ENCODE results near the gene CBR4. TPM values are rescaled to one million over a fixed set of nuclear protein-coding genes. Genes with fewer than 3 reads are reported as not detected.
A peak's percentile ranks its signal among the peaks of the same experiment; 100 is the strongest.

The CBR4 gene
- total and polyA plus RNA-seq, 4 donors = 8.1 to 20.5 (median 12.5) TPM

- H3K27ac ChIP-seq (ENCODE audit: low read depth in 1 of 2, low read length in 2 of 2) = no peak overlapping the region
- DNase-seq = no peak
- H3K9me3 ChIP-seq (ENCODE audit: control insufficient read depth, low read length) = no peaks in the 10 kb centered on the region
- no peaks in the 10 kb centered on the region for H3K27me3 ChIP-seq (ENCODE audit: control insufficient read depth in 1 of 2, insufficient read depth in 2 of 2, low read length in 1 of 2)
- no peak overlapping the region for H3K4me3 ChIP-seq (ENCODE audit: low read length in 2 of 2)
- WGBS, 2 donors = 24 to 30% methylated on average over 7 of the region's 7 CpGs
- intact Hi-C loops (cut with DNase I) = no loop called here
- no peaks in the 10 kb centered on the region for H3K36me3 ChIP-seq (ENCODE audit: control insufficient read depth in 1 of 2, insufficient read depth in 2 of 2, low read length in 1 of 2)
- H3K4me1 ChIP-seq (ENCODE audit: control insufficient read depth in 1 of 2, insufficient read depth in 2 of 2, low read length in 2 of 2) = no peaks in the 10 kb centered on the region
- ATAC-seq (ENCODE audit: low FRiP score) = no peak
Observed at GRCh38 chr4:169050284-169050683, 40.2 kb upstream of the CBR4 start.

- intact Hi-C loops (cut with DNase I) = no loop called here
- DNase-seq (no peak), ATAC-seq (ENCODE audit: low FRiP score) (no peak)
- Histone ChIP-seq H3K27me3 (ENCODE audit: control insufficient read depth in 1 of 2, insufficient read depth in 2 of 2, low read length in 1 of 2) (no peaks in the 10 kb centered on the region), H3K4me3 (ENCODE audit: low read length in 2 of 2) (no peak overlapping the region), H3K4me1 (ENCODE audit: control insufficient read depth in 1 of 2, insufficient read depth in 2 of 2, low read length in 2 of 2) (no peaks in the 10 kb centered on the region), H3K9me3 (ENCODE audit: control insufficient read depth, low read length) (no peaks in the 10 kb centered on the region), H3K27ac (ENCODE audit: low read depth in 1 of 2, low read length in 2 of 2) (no peak overlapping the region), H3K36me3 (ENCODE audit: control insufficient read depth in 1 of 2, insufficient read depth in 2 of 2, low read length in 1 of 2) (no peaks in the 10 kb centered on the region)
- WGBS, 2 donors = 97 to 98% methylated on average over 9 of the region's 9 CpGs
Observed at GRCh38 chr4:169048868-169049414, 38.9 kb upstream of the CBR4 start.

GRCh38 chr4:169047956-169048355 is 37.9 kb upstream of the CBR4 start:
- intact Hi-C loops (cut with DNase I) = no loop called here
- DNase-seq = no peak
- H3K4me1 ChIP-seq (ENCODE audit: control insufficient read depth in 1 of 2, insufficient read depth in 2 of 2, low read length in 2 of 2) = no peaks in the 10 kb centered on the region
- no peaks in the 10 kb centered on the region for H3K36me3 ChIP-seq (ENCODE audit: control insufficient read depth in 1 of 2, insufficient read depth in 2 of 2, low read length in 1 of 2)
- no peak overlapping the region for H3K27ac ChIP-seq (ENCODE audit: low read depth in 1 of 2, low read length in 2 of 2)
- no peaks in the 10 kb centered on the region for H3K9me3 ChIP-seq (ENCODE audit: control insufficient read depth, low read length)
- no peak overlapping the region for H3K4me3 ChIP-seq (ENCODE audit: low read length in 2 of 2)
- ATAC-seq (ENCODE audit: low FRiP score) = peak; percentile 49
- 95 to 97% methylated on average over 4 of the region's 4 CpGs for WGBS, 2 donors
- H3K27me3 ChIP-seq (ENCODE audit: control insufficient read depth in 1 of 2, insufficient read depth in 2 of 2, low read length in 1 of 2) = no peaks in the 10 kb centered on the region

- Histone ChIP-seq H3K27me3 (ENCODE audit: control insufficient read depth in 1 of 2, insufficient read depth in 2 of 2, low read length in 1 of 2) (no peaks in the 10 kb centered on the region), H3K36me3 (ENCODE audit: control insufficient read depth in 1 of 2, insufficient read depth in 2 of 2, low read length in 1 of 2) (no peaks in the 10 kb centered on the region), H3K4me1 (ENCODE audit: control insufficient read depth in 1 of 2, insufficient read depth in 2 of 2, low read length in 2 of 2) (no peaks in the 10 kb centered on the region), H3K4me3 (ENCODE audit: low read length in 2 of 2) (no peak overlapping the region), H3K27ac (ENCODE audit: low read depth in 1 of 2, low read length in 2 of 2) (no peak overlapping the region), H3K9me3 (ENCODE audit: control insufficient read depth, low read length) (no peaks in the 10 kb centered on the region)
- no peak for ATAC-seq (ENCODE audit: low FRiP score)
- 78 to 82% methylated on average over 15 of the region's 15 CpGs for WGBS, 2 donors
- intact Hi-C loops (cut with DNase I) = no loop called here
- no peak for DNase-seq
Observed at GRCh38 chr4:169045862-169046584, 36.0 kb upstream of the CBR4 start.

- intact Hi-C loops (cut with DNase I) = no loop called here
Observed at GRCh38 chr4:169044714-169045447, 34.8 kb upstream of the CBR4 start.

GRCh38 chr4:169042608-169043007 is 32.6 kb upstream of the CBR4 start:
- intact Hi-C loops (cut with DNase I) = no loop called here
- no peak for ATAC-seq (ENCODE audit: low FRiP score)
- Histone ChIP-seq H3K9me3 (ENCODE audit: control insufficient read depth, low read length) (no peaks in the 10 kb centered on the region), H3K27ac (ENCODE audit: low read depth in 1 of 2, low read length in 2 of 2) (no peak overlapping the region), H3K36me3 (ENCODE audit: control insufficient read depth in 1 of 2, insufficient read depth in 2 of 2, low read length in 1 of 2) (no peaks in the 10 kb centered on the region), H3K27me3 (ENCODE audit: control insufficient read depth in 1 of 2, insufficient read depth in 2 of 2, low read length in 1 of 2) (no peaks in the 10 kb centered on the region), H3K4me3 (ENCODE audit: low read length in 2 of 2) (no peak overlapping the region), H3K4me1 (ENCODE audit: control insufficient read depth in 1 of 2, insufficient read depth in 2 of 2, low read length in 2 of 2) (no peaks in the 10 kb centered on the region)
- 95 to 97% methylated on average over 2 of the region's 2 CpGs for WGBS, 2 donors
- no peak for DNase-seq

More at GRCh38 chr4:169044714-169045447, 34.8 kb upstream of the CBR4 start:
- no peaks in the 10 kb centered on the region for H3K36me3 ChIP-seq (ENCODE audit: control insufficient read depth in 1 of 2, insufficient read depth in 2 of 2, low read length in 1 of 2)
- H3K27me3 ChIP-seq (ENCODE audit: control insufficient read depth in 1 of 2, insufficient read depth in 2 of 2, low read length in 1 of 2) = no peaks in the 10 kb centered on the region
- H3K9me3 ChIP-seq (ENCODE audit: control insufficient read depth, low read length) = no peaks in the 10 kb centered on the region
- WGBS, 2 donors = 83 to 97% methylated on average over 5 of the region's 5 CpGs
- H3K4me3 ChIP-seq (ENCODE audit: low read length in 2 of 2) = no peak overlapping the region
- no peaks in the 10 kb centered on the region for H3K4me1 ChIP-seq (ENCODE audit: control insufficient read depth in 1 of 2, insufficient read depth in 2 of 2, low read length in 2 of 2)
- H3K27ac ChIP-seq (ENCODE audit: low read depth in 1 of 2, low read length in 2 of 2) = no peak overlapping the region
- ATAC-seq (ENCODE audit: low FRiP score) (no peak), DNase-seq (no peak)

- no peak for ATAC-seq (ENCODE audit: low FRiP score)
- Histone ChIP-seq H3K4me3 (ENCODE audit: low read length in 2 of 2) (no peak overlapping the region), H3K27ac (ENCODE audit: low read depth in 1 of 2, low read length in 2 of 2) (no peak overlapping the region), H3K4me1 (ENCODE audit: control insufficient read depth in 1 of 2, insufficient read depth in 2 of 2, low read length in 2 of 2) (no peaks in the 10 kb centered on the region), H3K9me3 (ENCODE audit: control insufficient read depth, low read length) (no peaks in the 10 kb centered on the region), H3K27me3 (ENCODE audit: control insufficient read depth in 1 of 2, insufficient read depth in 2 of 2, low read length in 1 of 2) (no peaks in the 10 kb centered on the region), H3K36me3 (ENCODE audit: control insufficient read depth in 1 of 2, insufficient read depth in 2 of 2, low read length in 1 of 2) (no peaks in the 10 kb centered on the region)
- intact Hi-C loops (cut with DNase I) = no loop called here
- no peak for DNase-seq
- 91 to 92% methylated on average over 7 of the region's 7 CpGs for WGBS, 2 donors
Observed at GRCh38 chr4:169040559-169041261, 30.7 kb upstream of the CBR4 start.

- H3K36me3 ChIP-seq (ENCODE audit: control insufficient read depth in 1 of 2, insufficient read depth in 2 of 2, low read length in 1 of 2) = no peaks in the 10 kb centered on the region
- intact Hi-C loops (cut with DNase I) = no loop called here
- no peak overlapping the region for H3K4me3 ChIP-seq (ENCODE audit: low read length in 2 of 2)
- no peak overlapping the region for H3K27ac ChIP-seq (ENCODE audit: low read depth in 1 of 2, low read length in 2 of 2)
- ATAC-seq (ENCODE audit: low FRiP score) (no peak), DNase-seq (no peak)
- H3K27me3 ChIP-seq (ENCODE audit: control insufficient read depth in 1 of 2, insufficient read depth in 2 of 2, low read length in 1 of 2) = no peaks in the 10 kb centered on the region
- WGBS, 2 donors = 92 to 93% methylated on average over 8 of the region's 8 CpGs
- no peaks in the 10 kb centered on the region for H3K4me1 ChIP-seq (ENCODE audit: control insufficient read depth in 1 of 2, insufficient read depth in 2 of 2, low read length in 2 of 2)
- H3K9me3 ChIP-seq (ENCODE audit: control insufficient read depth, low read length) = no peaks in the 10 kb centered on the region
Observed at GRCh38 chr4:169039251-169039954, 29.3 kb upstream of the CBR4 start.

Data from aorta (tissue), 5 donors.